Type B pancreatic cell (in vitro differentiated cells): ENCODE measurements around the gene L3MBTL4. TPM values are rescaled to one million over a fixed set of nuclear protein-coding genes. Genes with fewer than 3 reads are reported as not detected.

Source experiments
- DNase-seq: peaks from one replicate; pipeline ENCODE4 v3.0.0; 2021; ENCODE audit warnings: mixed read lengths; ENCODE audit not compliant: unreplicated experiment; ENCODE audit errors: extremely low spot score
- H3K27ac Mint-ChIP-seq: 2 replicates; pipeline ENCODE4 v1.8.0; 2021; ENCODE audit warnings: mild to moderate bottlenecking, mixed read lengths
- H3K27me3 Mint-ChIP-seq: 2 replicates; pipeline ENCODE4 v1.8.0; 2021; ENCODE audit warnings: mixed read lengths
- H3K36me3 Mint-ChIP-seq: 2 replicates; pipeline ENCODE4 v1.8.0; 2021; ENCODE audit warnings: mixed read lengths
- H3K4me1 Mint-ChIP-seq: one replicate; pipeline ENCODE4 v1.8.0; 2021; ENCODE audit warnings: mixed read lengths; ENCODE audit not compliant: unreplicated experiment
- H3K4me3 Mint-ChIP-seq: 2 replicates; pipeline ENCODE4 v1.8.0; 2021; ENCODE audit warnings: mild to moderate bottlenecking, mixed read lengths
- H3K9me3 Mint-ChIP-seq: 2 replicates; pipeline ENCODE4 v1.8.0; 2021; ENCODE audit warnings: mixed read lengths
- total RNA-seq: library from RNA; stranded (reverse); gene quantifications from 2 replicates; pipeline ENCODE4 v1.2.1, GENCODE V29; 2021; ENCODE audit warnings: low replicate concordance
- TF ChIP-seq, protein P1 (sequence below): fragments of 200-600 bp; sonication (generic); conservative IDR thresholded peaks from 2 replicates; pipeline ENCODE4 v1.5.0; 2021; ENCODE audit warnings: antibody characterized with exemption, mild to moderate bottlenecking

The L3MBTL4 gene
- total RNA-seq, 1 donor from 2014 or later: 2.2 TPM

DNA sequence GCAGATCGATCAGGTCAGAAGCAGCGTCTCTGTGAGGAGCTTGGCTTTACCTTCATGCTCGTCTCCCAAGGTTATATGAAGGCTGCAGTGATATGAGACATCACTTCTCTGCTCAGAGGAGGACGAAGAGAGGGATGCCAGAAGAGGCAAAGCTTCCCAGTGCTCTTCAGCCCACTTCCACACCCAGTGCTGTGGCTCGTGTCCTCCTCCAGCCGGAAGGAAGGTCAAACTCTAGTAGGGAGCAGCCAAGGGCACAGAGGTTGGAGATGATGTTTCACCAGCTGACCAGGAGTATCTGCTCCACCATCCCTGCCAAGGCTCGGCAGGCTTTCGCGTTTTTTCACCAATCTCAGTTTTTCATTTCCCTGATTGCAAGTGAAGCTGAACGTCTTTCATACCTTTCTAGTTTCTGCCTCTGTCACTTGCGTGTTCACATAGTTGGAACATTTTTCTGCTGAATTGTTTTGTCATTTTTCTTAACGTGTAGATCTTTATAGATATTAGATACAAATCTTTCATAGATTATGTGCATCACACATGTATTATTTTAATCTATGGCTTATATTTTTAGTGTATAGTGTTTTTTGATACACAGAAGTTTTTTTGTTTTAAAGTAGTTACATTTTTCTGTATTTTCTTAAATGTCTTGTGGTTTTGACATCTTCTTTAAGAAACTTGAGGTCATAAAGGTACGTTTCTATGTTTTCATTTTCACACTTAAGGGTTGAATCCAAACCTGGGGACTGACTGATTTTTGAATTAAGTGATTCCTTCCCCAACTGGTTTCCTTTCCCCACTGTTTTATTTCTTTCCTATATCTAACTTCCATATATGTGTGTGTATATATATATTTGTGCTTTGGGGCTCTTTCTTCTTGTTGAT lies 23.5 kb upstream of the L3MBTL4 start:
- Mint-ChIP-seq H3K27ac (no peak overlapping the region), H3K4me3 (no peak overlapping the region), H3K27me3 (peaks cover 3% of the 10 kb centered on the region), H3K4me1 (no peaks in the 10 kb centered on the region), H3K9me3 (no peaks in the 10 kb centered on the region), H3K36me3 (no peaks in the 10 kb centered on the region)
- TF ChIP-seq, protein P1, sequence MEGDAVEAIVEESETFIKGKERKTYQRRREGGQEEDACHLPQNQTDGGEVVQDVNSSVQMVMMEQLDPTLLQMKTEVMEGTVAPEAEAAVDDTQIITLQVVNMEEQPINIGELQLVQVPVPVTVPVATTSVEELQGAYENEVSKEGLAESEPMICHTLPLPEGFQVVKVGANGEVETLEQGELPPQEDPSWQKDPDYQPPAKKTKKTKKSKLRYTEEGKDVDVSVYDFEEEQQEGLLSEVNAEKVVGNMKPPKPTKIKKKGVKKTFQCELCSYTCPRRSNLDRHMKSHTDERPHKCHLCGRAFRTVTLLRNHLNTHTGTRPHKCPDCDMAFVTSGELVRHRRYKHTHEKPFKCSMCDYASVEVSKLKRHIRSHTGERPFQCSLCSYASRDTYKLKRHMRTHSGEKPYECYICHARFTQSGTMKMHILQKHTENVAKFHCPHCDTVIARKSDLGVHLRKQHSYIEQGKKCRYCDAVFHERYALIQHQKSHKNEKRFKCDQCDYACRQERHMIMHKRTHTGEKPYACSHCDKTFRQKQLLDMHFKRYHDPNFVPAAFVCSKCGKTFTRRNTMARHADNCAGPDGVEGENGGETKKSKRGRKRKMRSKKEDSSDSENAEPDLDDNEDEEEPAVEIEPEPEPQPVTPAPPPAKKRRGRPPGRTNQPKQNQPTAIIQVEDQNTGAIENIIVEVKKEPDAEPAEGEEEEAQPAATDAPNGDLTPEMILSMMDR: no peak
- DNase-seq: no peak

GRCh38 chr18:6435731-6436130 lies 21.0 kb upstream of the L3MBTL4 start:
- DNase-seq: no peak
- Mint-ChIP-seq H3K4me1 (no peaks in the 10 kb centered on the region), H3K36me3 (no peaks in the 10 kb centered on the region), H3K27ac (no peak overlapping the region), H3K27me3 (peaks cover 3% of the 10 kb centered on the region), H3K4me3 (no peak overlapping the region), H3K9me3 (no peaks in the 10 kb centered on the region)
- TF ChIP-seq, protein P1: no peak

DNA sequence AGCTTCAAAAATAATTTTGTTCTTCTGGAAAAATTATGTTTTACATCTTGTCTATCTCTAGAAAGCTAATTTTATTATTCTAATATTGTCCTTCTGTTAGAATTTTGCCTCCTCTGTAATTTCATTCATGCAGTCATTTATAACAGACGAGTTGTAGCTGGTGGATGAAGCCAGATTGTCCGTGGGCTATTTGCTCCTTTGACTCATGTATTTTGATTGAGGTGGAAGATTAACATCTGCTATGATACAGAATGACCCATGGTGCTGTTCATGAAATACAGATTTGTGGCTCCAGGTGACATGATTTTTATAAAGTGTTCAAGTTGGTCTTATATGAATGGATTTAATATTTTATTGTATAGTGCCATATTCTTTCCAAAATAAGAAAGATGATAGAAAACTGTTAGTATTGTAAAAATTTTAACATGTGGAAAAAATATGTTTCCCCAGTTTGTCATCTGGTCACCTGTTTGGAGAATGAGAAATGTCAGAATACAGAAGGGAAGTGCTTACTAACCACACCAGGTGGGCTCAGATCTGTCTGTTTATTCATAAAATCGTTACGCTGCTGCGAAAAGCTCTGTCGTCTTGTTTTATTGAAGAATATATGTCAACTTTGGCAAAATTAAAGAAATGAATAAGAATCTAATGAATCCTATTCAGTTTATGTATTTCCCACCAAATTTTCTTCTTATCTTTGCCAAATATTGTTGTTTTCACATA lies 20.4 kb upstream of the L3MBTL4 start:
- Mint-ChIP-seq H3K4me1 (peaks cover 3% of the 10 kb centered on the region), H3K27me3 (peaks cover 6% of the 10 kb centered on the region), H3K4me3 (no peak overlapping the region), H3K27ac (no peak overlapping the region), H3K36me3 (no peaks in the 10 kb centered on the region), H3K9me3 (no peaks in the 10 kb centered on the region)
- TF ChIP-seq, protein P1: no peak
- no peak for DNase-seq

DNA sequence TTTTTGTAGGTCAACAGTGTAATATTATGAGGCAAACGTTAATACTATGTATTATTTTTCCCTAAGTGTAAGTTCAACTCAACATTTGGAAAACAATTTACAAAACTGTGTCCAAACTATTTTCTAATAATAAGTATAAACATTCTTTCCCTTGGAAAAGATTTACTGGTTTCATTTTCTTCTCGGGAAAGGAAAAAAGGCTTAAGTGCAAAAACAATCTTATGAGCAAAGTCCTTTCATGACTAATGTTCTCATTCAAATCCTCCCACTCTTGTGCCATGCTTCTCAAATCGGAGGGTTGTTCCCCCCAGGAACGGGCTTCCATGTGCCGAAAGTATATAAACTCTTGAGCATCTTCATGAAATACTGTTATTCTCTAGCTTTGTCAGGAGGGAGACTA lies 19.8 kb upstream of the L3MBTL4 start:
- DNase-seq: no peak
- Mint-ChIP-seq H3K9me3 (no peaks in the 10 kb centered on the region), H3K4me1 (peaks cover 4% of the 10 kb centered on the region), H3K36me3 (no peaks in the 10 kb centered on the region), H3K4me3 (no peak overlapping the region), H3K27me3 (peaks cover 6% of the 10 kb centered on the region), H3K27ac (no peak overlapping the region)
- TF ChIP-seq, protein P1: no peak

DNA sequence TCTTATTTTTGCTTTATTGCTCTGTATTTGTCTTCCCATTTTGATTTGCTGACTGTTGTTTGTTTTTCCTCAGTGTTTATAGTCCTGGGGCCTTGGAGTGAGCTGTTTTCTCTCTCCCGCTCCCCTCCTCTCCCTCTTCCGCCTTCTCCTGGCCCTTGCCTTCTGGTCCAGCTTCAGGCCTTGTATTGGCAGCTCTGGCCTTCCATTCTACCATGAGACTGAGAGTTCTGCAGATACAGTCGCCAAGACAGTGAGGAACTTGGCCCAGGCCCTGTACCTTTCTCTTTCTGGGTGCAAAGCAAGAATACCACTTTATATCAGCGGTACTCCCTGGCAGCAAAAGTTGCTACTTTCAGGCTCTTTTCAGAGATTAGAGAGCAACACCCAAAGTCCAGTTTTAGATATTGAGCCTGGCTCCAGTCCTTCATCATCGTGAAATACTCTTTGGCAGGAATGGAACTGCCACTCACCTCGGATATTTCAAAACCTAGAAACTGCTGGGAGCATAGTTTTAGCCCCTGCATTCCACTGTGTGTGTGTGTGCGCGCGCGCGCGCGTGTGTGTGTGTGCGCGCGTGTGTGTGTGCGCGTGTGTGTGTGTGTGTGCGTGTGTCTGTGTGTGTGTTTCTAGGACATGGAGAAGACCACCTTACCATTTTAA lies 17.1 kb upstream of the L3MBTL4 start:
- Mint-ChIP-seq H3K27ac (no peak overlapping the region), H3K9me3 (no peaks in the 10 kb centered on the region), H3K36me3 (no peaks in the 10 kb centered on the region), H3K4me1 (peaks cover 4% of the 10 kb centered on the region), H3K4me3 (no peak overlapping the region), H3K27me3 (peaks cover 3% of the 10 kb centered on the region)
- TF ChIP-seq, protein P1: no peak
- DNase-seq: no peak
